ENCODE results near the gene MYL3.

The MYL3 gene

DNA sequence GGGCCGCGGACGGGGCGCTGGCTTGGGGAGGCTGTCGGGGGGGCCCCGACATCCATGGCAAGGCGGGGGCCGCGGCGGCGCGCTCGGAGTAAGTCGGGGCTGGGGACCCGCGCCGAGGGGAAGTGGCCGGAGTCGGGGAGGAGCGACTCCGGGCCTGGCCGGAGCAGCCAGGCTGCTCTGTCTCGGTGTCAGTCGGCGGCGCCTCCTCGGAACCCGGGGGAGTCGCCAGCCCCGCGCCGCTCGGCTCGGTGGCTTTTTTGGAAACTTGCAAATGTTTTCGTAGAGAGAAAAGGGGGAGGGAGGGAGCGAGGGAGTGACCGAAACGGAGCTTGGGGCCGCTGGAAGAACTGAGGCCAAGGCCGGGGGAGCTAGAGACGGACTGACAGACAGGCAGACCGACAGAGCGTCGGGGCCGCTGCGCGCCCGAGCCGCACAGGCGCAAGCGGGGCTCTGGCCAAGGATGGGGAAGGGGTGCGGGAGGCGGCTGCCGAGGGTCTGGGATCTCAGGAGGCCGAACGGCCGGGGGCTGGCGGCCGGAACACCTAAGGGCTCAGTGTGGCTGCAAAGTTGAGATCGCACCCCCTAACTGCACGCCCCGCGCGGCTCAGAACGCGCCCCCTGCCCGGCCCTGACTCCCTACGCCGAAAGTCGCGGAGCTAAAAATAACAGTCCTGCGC lies 19.3 kb upstream of the MYL3 start:
- DNase-seq: no peak

DNA sequence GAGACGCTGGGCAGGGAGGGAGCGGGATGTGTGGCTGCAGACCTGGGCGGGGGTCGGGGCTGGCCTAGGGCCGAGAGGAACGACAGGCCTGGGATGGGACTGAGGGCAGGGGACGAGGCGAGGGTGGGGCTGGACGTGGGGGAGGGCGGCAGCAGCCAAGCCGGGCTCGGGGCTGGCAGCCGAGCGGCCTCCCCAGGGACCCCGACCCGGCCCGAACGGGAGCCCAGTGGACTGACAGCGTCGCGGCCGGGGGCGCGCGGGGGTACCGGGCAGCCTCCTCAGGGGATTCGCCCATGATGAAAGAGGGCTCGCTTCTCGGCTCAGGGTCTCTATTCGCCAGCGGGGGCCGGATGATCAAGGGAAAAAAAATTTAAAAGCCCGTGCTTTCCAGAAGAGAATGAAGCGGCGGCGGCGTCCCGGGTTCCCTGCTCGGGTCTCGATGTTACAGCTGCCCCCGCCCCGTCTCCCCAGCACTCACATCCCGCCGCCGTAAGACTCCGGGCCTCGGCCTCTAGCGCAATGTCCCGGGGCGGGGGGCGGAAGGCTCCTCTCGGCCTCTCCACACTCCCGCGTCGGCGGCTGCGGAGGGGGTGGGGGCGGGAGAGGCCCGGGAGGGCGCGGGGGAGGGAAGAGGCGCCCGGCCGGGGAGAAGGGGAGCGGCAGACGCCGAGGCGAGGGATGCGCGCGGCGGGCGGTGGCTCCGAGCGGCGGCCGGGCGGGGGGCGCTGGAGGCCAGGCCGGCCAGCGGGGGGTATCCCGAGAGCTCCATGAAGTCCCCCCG lies 18.5 kb upstream of the MYL3 start:
- no peak for DNase-seq

DNA sequence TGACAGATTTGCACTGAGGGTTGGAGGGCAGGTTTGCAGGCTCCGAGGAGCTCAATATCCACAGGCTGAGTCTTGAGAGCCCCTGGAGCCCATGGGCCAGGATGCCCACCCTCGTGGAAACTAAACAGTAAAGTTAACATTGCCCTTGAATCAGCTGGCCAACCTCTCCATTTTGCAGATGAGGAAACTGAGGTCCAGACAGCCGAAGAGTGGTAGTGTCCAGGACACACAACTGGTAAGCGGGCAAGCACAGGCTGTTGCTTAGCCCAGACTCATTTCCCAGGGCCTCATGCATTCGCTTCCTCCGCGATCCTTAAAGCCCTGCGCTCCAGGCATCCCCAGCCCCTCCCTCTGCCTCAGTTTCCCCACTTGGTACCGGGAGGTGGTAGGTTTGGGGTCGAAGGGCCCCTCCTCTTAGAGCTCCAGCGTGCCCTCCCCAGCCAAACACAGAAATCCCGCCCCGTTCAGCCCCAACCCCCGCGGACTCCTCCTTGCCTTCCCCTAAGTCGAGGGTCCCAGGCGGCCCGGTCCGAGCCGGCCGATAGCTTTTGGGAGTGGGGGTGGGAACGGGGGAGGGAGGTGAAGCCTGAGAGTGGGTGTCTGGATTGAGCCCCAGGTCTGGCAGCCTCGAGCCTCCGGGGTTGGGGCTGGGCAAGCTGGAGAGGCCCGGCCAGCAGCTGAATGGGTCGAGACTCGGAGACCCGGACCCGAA lies 17.8 kb upstream of the MYL3 start:
- no peak for DNase-seq

DNA sequence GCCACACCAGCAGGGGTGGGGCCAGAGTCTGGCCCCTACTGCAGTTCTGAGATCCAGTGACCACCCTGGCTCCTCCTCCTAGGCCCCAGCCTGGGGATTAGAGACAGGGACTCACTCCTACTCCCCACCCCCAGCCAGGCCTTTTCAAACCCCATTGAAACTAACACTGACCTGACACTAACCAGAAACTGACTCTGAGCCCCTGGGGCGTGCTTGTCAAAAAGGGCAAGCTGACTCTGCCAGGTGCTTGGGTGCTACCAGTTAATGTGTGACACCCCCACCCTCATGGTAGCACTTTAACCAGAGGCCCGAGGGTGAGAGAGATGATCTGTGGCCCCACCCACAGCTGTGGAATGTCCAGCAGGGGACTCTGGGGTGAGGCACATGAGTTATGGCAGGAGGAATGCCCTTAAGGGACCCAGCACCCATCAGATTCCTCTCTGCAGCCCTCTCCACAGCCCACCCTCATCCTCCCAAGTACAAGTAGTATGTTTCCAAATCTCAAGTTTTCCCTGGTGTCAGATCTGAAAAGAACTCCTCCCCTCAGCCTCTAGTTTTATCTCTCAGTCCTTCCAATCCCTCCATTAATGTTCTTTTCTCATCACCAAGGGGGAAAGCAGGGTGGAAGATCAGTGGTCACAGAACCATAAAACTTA lies 15.7 kb upstream of the MYL3 start:
- no peak for DNase-seq

DNA sequence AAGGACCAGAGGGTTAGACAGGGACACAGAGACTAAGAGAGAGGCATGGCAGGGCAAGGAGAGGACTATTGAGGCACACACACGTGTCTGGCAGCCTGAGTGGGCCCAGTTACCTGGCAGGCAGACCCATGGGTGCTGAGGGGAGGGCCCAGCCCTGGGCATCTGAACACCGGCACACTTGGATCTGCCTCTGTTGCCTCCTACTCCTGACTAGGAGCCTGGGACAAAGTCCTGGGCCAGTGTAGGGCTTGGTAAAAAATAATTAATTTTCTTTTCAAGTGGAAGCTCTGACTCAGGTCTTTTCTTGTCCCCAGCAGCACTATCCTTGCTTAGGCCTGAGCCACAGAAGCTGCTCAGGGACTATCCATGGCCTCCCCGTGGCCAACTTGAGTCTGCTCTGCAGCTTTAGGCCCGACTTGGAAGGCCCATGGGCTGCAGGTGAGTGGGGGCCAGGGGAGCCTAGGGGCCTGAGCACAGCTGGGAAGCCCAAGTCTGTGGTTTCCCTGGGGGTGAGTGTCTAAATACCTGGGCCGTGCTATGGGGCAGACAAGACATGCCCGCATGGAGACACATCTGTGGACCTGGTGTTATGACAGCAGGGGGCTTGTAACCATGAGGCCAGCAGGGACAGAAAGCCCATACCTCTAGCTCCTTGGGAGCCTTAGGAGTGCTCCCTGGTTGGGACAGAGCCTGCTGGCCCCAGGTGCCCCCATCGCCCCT lies 14.3 kb upstream of the MYL3 start, which contains the start of gene PTH1R:
Gene PTH1R (plus strand): TSS at position 316 of the 720 bp plus-strand sequence. CDS start 5,839 bp downstream, outside the sequence.
- DNase-seq: no peak

DNA sequence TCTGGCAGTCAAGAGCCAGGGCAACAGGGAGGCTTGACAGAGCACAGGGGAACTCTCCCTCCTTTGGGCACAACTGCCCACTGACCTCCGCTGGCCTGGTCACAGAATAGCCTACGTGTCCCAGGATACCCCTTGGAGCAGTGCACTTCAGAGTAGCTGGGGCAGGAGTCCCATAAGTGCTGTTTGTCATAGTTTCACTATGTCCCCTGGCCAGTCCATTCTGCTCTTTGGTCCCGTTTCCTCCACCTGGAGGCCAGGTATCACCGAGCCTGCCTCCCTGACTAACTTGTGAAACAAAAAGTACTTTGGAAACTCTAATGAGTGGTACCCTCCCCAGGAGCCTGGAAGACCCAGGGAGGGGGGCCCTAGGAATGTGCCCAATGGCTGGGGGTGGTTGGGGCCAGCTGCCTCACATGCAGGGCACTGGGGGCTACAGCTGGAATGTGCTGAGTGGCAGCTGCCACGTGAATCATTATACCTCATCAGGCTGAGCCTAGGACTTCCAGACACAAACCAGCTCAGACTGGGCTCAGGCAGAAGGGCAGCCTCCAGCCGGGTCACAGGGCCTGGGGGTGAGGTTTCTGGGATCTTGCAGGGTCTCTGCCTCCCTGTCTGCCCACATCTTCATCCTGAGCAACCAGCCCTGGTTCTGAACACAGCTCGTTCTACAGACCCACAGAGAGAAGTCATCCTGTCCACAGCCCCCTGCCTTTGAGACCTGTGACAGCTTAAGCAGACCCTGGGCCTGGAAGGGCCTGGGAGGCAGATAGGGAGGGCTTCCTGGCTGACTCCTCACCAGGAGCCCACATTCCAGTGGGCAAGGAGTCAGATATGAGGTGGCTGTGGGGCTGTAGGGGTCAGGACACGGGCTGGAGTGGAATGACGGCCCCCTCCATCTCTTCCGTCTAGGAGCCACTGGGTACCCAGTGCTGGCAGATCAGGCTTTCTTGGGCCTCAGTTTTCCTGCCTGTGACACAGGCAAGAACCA lies 13.4 kb upstream of the MYL3 start:
- no peak for DNase-seq

DNA sequence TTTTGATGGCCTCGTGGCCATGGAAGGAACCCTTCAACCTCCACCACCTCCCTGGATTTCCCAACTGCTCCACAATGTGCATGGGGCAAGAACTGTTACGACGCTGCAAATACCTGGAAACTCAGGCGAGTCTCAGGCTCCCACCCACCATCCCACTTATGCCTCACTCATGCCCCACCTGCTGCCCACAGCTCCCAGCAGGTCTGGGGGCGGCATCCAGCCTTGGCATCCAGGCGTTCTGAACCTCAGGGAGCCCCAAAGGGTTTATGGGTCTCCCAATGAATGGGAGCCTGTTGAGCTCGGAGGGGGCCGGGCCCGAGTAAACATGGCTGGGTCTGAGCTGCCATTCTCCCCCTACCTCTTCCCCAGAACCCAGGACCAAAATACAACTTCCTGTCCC lies 12.3 kb upstream of the MYL3 start:
- no peak for DNase-seq

DNA sequence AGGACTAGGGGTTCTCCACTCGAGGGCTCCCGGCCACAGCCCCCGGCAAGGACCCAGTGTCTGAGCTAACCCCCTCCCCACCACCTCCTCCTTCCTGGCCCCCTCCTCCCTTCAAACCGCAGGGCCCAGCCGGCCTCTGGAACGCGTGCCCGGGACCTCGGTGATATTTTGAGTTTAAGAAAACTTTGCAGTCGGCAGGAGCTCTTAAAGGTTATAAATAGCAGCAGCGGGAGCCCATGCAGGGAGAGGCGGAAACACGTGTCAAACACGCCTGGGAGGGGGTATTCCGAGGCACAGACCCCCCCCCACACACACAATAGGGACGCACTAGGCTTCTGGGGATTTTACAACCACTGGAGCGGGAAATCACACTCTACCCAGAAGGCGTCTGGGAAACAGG lies 11.2 kb upstream of the MYL3 start:
- DNase-seq: no peak

DNA sequence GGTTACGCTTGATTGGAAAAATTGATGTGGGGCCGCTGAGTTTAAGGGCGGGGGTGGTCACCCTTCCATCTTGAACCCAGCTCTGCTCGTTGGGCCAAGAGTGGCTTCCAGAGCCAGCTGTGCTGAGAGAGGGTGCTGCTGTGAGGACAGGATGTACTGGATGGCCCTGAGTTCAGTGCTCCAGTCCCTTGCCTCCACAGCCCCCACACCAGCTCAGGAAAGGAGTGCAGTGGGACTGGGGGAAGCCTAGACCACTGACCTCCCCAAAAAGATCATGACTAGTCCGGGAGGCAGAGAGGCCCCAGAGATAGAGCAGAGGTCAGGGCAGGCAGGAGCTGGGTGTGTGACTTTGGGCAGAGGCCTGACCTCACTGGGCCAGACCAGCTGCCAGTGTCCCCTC lies 10.3 kb upstream of the MYL3 start:
- DNase-seq: no peak

DNA sequence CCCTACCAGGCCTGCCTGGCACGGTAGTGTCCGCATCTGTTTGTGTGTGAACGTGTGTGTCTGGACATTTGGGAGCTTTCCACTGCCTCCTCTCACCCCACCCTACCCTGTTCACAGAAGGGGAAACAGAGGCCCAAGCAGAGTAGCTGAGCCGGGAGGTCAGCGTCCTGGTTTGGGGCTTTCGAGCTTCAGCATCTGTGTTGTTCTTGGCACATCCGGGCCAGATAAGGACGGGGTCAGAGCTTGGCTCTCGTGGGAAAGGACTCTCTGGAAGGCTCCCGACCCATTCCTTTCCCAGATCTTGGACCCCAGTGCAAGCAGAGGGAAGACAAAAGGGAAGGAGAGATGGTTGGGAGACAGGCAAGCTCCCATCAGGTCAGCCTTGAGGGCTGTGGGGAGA lies 8.0 kb upstream of the MYL3 start:
- DNase-seq: no peak

DNA sequence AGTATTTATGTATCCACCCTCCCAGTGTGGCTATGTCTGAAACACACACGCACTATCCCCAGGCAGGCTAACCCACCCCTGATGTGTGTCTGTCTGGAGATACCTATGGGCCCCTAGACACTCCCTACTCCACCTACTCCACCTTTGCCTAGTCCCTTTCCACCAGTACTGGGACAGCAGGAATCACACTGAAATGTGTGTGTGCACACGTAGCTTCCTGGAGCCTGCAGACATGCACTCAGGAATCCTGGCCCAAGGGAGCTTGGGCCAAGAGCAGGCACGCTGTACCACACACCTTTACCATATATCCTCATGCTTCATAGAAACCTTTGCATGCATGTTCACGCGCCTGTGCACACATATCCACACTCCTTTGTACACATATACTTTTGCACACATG lies 7.4 kb upstream of the MYL3 start:
- no peak for DNase-seq

DNA sequence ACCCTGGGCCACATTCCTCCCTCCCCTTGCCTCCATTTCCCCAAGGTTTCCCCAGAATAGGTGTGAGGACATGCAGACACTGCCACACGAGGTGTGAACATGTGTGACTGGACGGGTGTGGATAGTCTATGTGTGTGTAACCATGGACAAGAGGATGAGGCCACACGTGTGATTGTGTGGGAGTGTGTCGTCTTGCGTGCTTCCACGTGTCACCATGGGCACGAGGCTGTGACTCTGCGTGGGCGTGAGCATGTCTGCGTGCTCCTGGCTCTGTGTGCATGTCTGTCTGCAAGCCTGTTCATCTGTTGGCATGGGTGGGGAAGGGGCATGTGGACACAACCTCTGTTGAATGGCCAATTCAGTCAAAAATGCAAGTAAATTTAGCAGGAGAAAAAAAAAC lies 6.2 kb upstream of the MYL3 start:
- no peak for DNase-seq

DNA sequence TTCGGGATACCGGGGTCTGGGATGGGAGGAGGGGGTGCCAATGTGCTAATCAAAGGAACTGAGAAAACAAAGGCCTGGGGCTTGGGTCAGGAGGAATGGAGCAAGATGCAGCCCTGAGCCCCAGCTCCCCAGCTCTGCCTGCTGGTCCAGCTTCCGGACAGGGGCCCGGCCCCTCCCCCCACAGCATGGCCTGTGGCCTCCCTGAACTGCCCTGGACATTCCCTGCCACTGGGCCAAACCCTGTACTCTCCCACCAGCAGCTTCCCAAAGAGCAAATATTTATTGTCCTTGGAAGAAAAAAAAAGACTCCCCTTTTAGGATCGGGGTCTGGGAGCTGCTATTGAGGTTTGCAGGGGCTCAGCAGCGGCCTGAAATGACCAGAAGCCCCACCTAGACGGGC lies 5.7 kb upstream of the MYL3 start:
- DNase-seq: no peak

DNA sequence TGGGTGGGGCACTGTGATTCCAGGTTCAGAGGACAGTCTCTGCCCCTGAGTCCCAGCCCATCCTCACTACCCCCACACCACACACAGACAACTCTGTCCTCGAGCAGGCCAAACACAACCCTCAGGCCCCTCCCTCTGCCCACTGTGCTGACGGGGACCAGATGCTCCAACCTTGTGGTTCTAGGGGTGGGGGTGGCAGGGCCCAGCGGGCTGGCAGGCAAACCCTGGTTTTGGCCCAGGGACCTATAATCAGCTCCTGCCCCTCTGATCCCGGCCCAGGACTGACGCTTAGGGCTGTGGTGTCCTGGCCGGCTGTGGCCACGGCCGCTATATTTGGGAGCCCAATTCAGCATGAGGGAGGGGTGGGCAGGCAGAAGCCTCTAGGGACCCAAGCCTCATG lies 5.0 kb upstream of the MYL3 start:
- peak in 1 of 2 experiments; percentile 22 for DNase-seq

DNA sequence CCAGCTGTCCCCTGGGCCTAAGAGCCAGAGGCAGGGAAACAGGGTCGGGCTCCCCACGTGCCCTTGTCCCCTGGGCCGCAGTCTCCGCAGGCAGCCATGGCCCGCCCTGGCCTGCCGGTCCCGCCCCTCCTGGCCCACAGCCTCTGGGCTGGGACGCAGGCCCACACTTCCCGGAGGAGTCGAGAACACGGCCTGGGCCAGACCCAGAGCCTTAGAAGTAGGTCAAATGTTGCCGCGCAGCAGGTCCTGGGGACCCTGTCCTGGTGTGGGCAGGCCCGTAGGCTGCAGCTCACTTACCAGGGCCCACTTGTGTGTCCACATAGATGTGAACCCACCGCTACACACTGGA lies 4.3 kb upstream of the MYL3 start:
- DNase-seq: no peak

DNA sequence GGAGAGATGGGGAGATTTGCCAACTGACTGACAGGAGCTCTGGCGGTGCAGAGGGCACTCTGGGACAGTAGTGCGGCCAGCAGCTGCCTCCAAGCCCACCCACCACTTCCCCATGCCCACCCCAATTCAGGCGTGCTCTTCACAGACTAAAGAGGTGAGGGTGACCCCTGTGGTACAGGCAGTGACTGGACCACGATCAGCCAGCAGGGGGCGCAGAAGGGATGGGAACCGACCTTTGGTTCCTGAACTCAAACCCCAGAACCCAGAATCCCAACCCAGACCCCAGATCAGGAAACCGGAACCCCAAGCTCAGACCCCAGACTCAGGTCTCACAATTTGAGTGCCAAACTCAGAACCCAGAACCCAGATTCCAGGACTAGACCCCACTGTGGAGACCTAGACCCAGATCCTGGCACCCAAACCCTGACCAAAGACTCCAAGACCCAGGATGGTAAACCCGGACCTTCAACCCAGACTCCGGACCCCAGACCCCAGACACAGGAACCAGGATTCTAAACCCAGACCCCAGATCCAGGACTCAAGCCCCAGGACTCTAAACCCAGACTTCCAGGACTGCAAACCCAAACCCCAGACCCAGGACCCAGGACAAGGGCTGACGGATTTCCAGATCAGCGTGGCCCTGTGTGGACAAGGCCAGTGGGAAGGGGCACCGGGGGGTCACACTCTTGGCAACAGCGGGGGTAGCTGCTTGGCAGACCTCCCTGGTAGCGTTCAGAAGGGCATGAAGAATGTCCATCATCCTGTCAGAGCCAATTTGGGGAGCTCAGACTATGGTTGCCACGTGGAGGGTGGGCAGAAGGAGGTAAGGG lies 3.7 kb upstream of the MYL3 start:
- DNase-seq: peak in 1 of 2 experiments; percentile 26

DNA sequence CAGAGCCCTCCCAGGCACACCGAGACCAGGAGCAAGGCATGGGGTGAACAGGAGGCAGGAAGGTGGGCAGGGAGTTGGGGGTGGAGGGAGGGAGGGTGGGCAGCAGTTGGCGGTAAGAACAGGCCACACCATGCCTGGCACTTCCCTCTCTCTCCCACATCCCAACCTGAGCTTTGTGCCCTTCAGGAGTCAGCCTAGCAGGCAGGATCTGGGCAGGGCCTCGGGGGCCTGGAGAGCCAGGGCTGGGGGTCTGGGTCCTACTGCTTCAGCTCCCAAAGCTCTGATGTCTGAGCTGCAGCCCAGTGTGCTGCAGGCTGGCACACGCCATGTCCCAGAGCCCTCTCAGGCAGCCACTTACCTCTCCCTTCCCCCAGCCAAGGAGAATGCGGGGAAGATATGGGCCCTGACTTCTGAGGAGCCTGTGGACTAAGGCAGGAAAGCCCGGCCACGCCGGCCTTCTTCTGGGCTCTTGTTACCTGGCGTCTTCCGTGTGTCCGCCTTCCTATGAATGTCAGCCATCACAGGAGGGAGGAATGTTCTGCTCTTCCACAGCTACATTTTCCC lies 2.9 kb upstream of the MYL3 start:
- DNase-seq: no peak

DNA sequence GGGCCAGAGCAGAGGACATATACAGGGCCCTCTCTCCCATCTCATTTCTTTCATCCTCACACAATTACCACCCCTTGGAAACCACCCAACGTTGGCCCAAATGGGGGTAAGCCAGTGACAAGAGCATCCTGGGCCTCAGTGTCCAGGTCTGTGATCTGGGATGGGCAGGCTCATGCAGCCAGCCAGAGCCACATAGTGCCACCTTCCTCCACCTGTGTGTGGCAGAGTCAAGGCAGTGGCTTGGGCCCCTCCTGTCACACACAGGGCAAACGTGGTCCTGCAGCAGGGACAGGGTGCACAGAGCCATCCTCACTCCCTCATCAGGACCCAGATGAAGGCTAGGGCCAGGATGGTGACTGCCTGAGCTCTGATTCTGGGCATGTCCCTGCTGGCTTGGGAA lies 2.3 kb upstream of the MYL3 start:
- no peak for DNase-seq

DNA sequence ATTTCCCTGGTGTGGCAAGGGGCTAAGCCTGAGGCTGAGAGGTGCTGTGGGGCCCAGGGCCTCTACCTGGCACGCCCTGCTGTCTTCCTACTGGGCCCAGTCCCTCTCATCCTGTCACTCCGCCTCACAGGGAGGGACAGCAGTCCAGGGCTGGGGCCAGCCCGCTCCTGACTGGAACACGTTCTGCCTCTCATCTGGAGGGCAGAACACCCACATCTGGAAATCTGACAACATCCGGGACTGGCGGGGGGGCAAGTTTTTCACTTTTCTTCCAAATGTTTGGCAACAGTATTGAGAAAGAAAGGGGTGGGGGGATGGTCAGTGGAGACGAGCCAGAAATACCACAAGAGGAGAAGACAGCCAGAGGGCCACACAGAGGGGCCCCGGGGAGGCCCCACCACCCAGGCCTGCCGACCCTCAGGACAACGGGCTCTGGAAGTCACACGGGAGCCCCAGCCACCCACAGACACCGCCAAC lies 1.8 kb upstream of the MYL3 start:
- DNase-seq: no peak

All from NCI-H524 (cell line).